ENCODE data around the gene SAMD13.

- TF ChIP-seq CTCF (IDR thresholded peaks at IDR 0.05; ENCODE audit: low read depth, low read length, poor library complexity, severe bottlenecking) (no peak), EZH2phosphoT487 (IDR thresholded peaks at IDR 0.05; ENCODE audit: borderline replicate concordance, low read length) (no peak)
These were observed 72.1 kb downstream of the SAMD13 start for GRCh38 chr1:84373436-84374141.
